Measurements from ENCODE around the gene CAST. TPM values are rescaled to one million over a fixed set of nuclear protein-coding genes. Genes with fewer than 3 reads are reported as not detected.
A peak's percentile ranks its signal among the peaks of the same experiment; 100 is the strongest.

CAST gene
- total RNA-seq, 1 donor from 2014 or later = 287 TPM

DNA sequence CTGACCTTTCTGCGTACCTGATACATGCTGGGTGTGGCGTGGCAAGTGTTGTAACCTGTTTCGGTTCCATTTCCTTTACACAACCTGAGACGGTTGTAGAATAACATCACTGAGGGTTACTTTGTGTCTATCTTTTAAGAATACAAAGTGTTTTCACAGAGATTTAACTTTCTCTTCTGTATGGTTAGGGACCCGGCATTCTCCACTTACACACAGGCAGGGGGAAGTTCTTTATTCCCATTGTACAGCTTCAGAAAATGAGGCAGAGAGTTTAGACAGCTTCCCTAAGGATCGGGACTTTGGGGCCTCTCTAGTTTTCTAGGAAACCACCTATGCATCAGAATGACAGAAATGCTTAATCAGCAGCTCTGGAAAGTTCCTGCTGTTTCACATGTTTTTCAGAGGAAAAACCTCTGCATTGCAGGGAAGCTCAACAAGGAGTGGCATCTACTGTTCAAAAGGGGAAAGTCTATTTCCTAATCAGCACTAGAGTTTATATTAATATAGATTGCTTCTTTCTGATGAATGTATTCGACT lies 41.3 kb downstream of the CAST start:
- no peak for DNase-seq (ENCODE audit: low read depth)
- H3K4me3 ChIP-seq (ENCODE audit: insufficient read depth, low read depth, low read length) = peak overlapping the region; percentile 81
- peak overlapping the region; percentile 84 for H2AFZ ChIP-seq (ENCODE audit: low read depth, low read length)
- no peaks in the 10 kb centered on the region for H3K27me3 ChIP-seq (ENCODE audit: insufficient read depth, low read length)
- peaks cover 35% of the 10 kb centered on the region for H4K20me1 ChIP-seq (ENCODE audit: insufficient read depth, low read length)
- peak overlapping the region; percentile 96 for H3K27ac ChIP-seq (ENCODE audit: low read depth, low read length)
- Mint-ChIP-seq H3K9me3 (ENCODE audit: unreplicated experiment) (no peaks in the 10 kb centered on the region), H3K4me3 (ENCODE audit: unreplicated experiment) (peak overlapping the region; percentile 91), H3K27ac (ENCODE audit: unreplicated experiment) (peak overlapping the region; percentile 88), H3K36me3 (ENCODE audit: low read depth, unreplicated experiment) (peaks cover 7% of the 10 kb centered on the region), H3K4me1 (ENCODE audit: low read depth, unreplicated experiment) (peaks cover 43% of the 10 kb centered on the region), H3K27me3 (ENCODE audit: low read depth, unreplicated experiment) (no peaks in the 10 kb centered on the region)
- FAIRE-seq = peak; percentile 37
- peaks cover 55% of the 10 kb centered on the region for H3K79me2 ChIP-seq (ENCODE audit: insufficient read depth, low read length)
- peaks cover 26% of the 10 kb centered on the region for H3K4me1 ChIP-seq (ENCODE audit: insufficient read depth, low read length)
- no peak for TF ChIP-seq EZH2 (IDR thresholded peaks at IDR 0.05; ENCODE audit: insufficient read depth, low read length)
- TF ChIP-seq, protein P1, sequence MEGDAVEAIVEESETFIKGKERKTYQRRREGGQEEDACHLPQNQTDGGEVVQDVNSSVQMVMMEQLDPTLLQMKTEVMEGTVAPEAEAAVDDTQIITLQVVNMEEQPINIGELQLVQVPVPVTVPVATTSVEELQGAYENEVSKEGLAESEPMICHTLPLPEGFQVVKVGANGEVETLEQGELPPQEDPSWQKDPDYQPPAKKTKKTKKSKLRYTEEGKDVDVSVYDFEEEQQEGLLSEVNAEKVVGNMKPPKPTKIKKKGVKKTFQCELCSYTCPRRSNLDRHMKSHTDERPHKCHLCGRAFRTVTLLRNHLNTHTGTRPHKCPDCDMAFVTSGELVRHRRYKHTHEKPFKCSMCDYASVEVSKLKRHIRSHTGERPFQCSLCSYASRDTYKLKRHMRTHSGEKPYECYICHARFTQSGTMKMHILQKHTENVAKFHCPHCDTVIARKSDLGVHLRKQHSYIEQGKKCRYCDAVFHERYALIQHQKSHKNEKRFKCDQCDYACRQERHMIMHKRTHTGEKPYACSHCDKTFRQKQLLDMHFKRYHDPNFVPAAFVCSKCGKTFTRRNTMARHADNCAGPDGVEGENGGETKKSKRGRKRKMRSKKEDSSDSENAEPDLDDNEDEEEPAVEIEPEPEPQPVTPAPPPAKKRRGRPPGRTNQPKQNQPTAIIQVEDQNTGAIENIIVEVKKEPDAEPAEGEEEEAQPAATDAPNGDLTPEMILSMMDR (IDR thresholded peaks at IDR 0.05; ENCODE audit: insufficient read depth, low read depth, low read length) = no peak
- no peaks in the 10 kb centered on the region for H3K9me3 ChIP-seq (ENCODE audit: insufficient read depth, low read depth, low read length)
- H3K4me2 ChIP-seq (ENCODE audit: low read length) = peak overlapping the region; percentile 86
- H3K36me3 ChIP-seq (ENCODE audit: insufficient read depth, low read length) = no peaks in the 10 kb centered on the region
- peak overlapping the region; percentile 94 for H3K9ac ChIP-seq (ENCODE audit: low read length)

DNA sequence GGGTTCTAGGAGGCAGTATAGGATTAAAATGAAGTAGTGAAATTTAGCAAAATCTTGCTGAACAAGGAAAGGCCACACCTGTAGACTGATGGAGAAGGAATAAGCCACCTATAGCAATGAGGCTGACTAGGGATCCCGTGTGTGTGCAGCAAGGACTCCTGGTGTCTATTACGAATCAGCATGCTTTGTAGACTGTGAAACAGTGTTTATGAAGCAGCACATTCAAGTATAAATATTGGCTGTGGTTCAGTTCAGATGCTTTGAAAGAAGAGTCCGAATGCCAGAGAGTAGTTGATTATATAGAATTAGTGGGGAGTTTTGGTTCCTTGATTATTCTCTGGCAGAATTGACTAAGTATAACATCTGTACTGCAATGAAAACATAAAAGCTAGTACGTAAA lies 41.8 kb downstream of the CAST start:
- no peak overlapping the region for H3K27ac ChIP-seq (ENCODE audit: low read depth, low read length)
- no peaks in the 10 kb centered on the region for H3K9me3 Mint-ChIP-seq (ENCODE audit: unreplicated experiment)
- FAIRE-seq (no peak), DNase-seq (ENCODE audit: low read depth) (no peak)
- H3K4me3 Mint-ChIP-seq (ENCODE audit: unreplicated experiment) = peak overlapping the region; percentile 91
- H3K4me1 ChIP-seq (ENCODE audit: insufficient read depth, low read length) = peaks cover 29% of the 10 kb centered on the region
- peaks cover 7% of the 10 kb centered on the region for H3K36me3 Mint-ChIP-seq (ENCODE audit: low read depth, unreplicated experiment)
- H3K9ac ChIP-seq (ENCODE audit: low read length) = peak overlapping the region; percentile 94
- TF ChIP-seq EZH2 (IDR thresholded peaks at IDR 0.05; ENCODE audit: insufficient read depth, low read length) = no peak
- TF ChIP-seq, protein P1 (IDR thresholded peaks at IDR 0.05; ENCODE audit: insufficient read depth, low read depth, low read length) = no peak
- peaks cover 46% of the 10 kb centered on the region for H3K4me1 Mint-ChIP-seq (ENCODE audit: low read depth, unreplicated experiment)
- H3K9me3 ChIP-seq (ENCODE audit: insufficient read depth, low read depth, low read length) = no peaks in the 10 kb centered on the region
- peak overlapping the region; percentile 88 for H3K27ac Mint-ChIP-seq (ENCODE audit: unreplicated experiment)
- peak overlapping the region; percentile 81 for H3K4me3 ChIP-seq (ENCODE audit: insufficient read depth, low read depth, low read length)
- peaks cover 59% of the 10 kb centered on the region for H3K79me2 ChIP-seq (ENCODE audit: insufficient read depth, low read length)
- no peaks in the 10 kb centered on the region for H3K27me3 Mint-ChIP-seq (ENCODE audit: low read depth, unreplicated experiment)
- no peaks in the 10 kb centered on the region for H3K27me3 ChIP-seq (ENCODE audit: insufficient read depth, low read length)
- H3K36me3 ChIP-seq (ENCODE audit: insufficient read depth, low read length) = no peaks in the 10 kb centered on the region
- peaks cover 40% of the 10 kb centered on the region for H4K20me1 ChIP-seq (ENCODE audit: insufficient read depth, low read length)
- no peak overlapping the region for H2AFZ ChIP-seq (ENCODE audit: low read depth, low read length)
- H3K4me2 ChIP-seq (ENCODE audit: low read length) = peak overlapping the region; percentile 86

DNA sequence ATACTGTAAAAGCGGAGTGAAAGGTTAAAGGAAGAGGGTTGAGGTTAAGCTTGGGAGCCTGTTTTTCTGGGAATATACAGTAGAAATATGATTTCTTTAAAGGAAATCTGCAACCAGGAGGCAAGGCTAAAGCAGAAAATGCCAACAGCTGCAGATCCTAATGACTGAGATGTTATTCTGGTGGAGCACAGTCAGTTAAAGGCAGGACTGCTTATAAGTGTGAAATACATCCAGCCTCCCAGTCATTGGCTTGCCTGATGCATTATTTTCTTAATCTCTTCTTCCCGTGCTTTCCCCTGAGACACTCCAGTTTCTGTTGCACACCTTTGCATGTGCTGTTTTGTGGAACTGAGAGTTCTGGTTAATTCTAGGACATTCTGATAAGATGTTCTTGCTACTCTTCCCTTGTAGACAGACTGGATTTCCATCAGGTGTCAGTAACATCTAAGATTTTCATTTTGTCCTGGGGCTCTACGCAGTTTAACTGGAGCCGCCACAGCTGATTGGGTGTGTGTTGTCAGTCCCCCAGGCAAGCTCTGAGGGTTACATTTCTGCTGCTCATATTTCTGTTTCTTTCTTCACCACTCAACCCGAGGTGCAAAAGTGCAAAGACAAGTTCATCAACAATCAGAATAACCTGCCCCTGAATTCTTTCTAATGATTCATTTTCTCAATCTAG lies 44.4 kb downstream of the CAST start:
- H4K20me1 ChIP-seq (ENCODE audit: insufficient read depth, low read length) = peaks cover 50% of the 10 kb centered on the region
- H2AFZ ChIP-seq (ENCODE audit: low read depth, low read length) = no peak overlapping the region
- Mint-ChIP-seq H3K4me3 (ENCODE audit: unreplicated experiment) (no peak overlapping the region), H3K27me3 (ENCODE audit: low read depth, unreplicated experiment) (no peaks in the 10 kb centered on the region), H3K27ac (ENCODE audit: unreplicated experiment) (no peak overlapping the region), H3K4me1 (ENCODE audit: low read depth, unreplicated experiment) (peaks cover 45% of the 10 kb centered on the region), H3K36me3 (ENCODE audit: low read depth, unreplicated experiment) (peaks cover 7% of the 10 kb centered on the region), H3K9me3 (ENCODE audit: unreplicated experiment) (no peaks in the 10 kb centered on the region)
- no peaks in the 10 kb centered on the region for H3K9me3 ChIP-seq (ENCODE audit: insufficient read depth, low read depth, low read length)
- no peak overlapping the region for H3K4me2 ChIP-seq (ENCODE audit: low read length)
- H3K4me1 ChIP-seq (ENCODE audit: insufficient read depth, low read length) = peaks cover 29% of the 10 kb centered on the region
- H3K27me3 ChIP-seq (ENCODE audit: insufficient read depth, low read length) = no peaks in the 10 kb centered on the region
- DNase-seq (ENCODE audit: low read depth) (no peak), FAIRE-seq (no peak)
- TF ChIP-seq, protein P1 (IDR thresholded peaks at IDR 0.05; ENCODE audit: insufficient read depth, low read depth, low read length) = no peak
- TF ChIP-seq EZH2 (IDR thresholded peaks at IDR 0.05; ENCODE audit: insufficient read depth, low read length) = no peak
- H3K9ac ChIP-seq (ENCODE audit: low read length) = no peak overlapping the region
- no peak overlapping the region for H3K27ac ChIP-seq (ENCODE audit: low read depth, low read length)
- H3K4me3 ChIP-seq (ENCODE audit: insufficient read depth, low read depth, low read length) = no peak overlapping the region
- no peaks in the 10 kb centered on the region for H3K36me3 ChIP-seq (ENCODE audit: insufficient read depth, low read length)
- H3K79me2 ChIP-seq (ENCODE audit: insufficient read depth, low read length) = peaks cover 81% of the 10 kb centered on the region

Data from astrocyte (in vitro differentiated cells and primary cell).